AG04450 (cell line): ENCODE results near the gene TPD52L1. TPM values are rescaled to one million over a fixed set of nuclear protein-coding genes. Genes with fewer than 3 reads are reported as not detected.

Source experiments
- CTCF ChIA-PET: fragments of 300-600, 350-600 bp; formaldehyde crosslinking; extraction: SDS; loops from one replicate; lab custom pipeline; 2022; ENCODE audit warnings: antibody characterized with exemption, inconsistent platforms; lab: Charles Lee
- POLR2A ChIA-PET: fragments of 350-600 bp; formaldehyde crosslinking; extraction: SDS; loops from one replicate; lab custom pipeline; 2021; ENCODE audit warnings: antibody characterized with exemption, inconsistent platforms; lab: Yijun Ruan, JAX
- DNase-seq: peaks from one replicate; pipeline ENCODE4 v3.0.0-alpha.2; 2011; ENCODE audit warnings: low read depth, low spot score
- H3K27ac ChIP-seq: one replicate; pipeline ENCODE4 v1.5.1; 2012; ENCODE audit warnings: low read depth, low read length, control low read depth
- H3K27me3 ChIP-seq: one replicate; pipeline ENCODE4 v1.6.0; 2012; ENCODE audit warnings: low read length; ENCODE audit not compliant: control insufficient read depth, insufficient read depth
- H3K4me3 ChIP-seq: 2 replicates; pipeline ENCODE4 v1.5.1; 2011; ENCODE audit warnings: mild to moderate bottlenecking, low read depth, low read length, control low read depth
- H3K9me3 ChIP-seq: 2 replicates; pipeline ENCODE4 v1.5.1; 2012; ENCODE audit warnings: low read length; ENCODE audit not compliant: control insufficient read depth, insufficient read depth
- polyA plus RNA-seq: library from polyadenylated mRNA; depleted of rRNA; stranded (reverse); fragments of >200 nt; gene quantifications from 2 replicates; pipeline ENCODE4 v1.2.3, GENCODE V29; 2011
- TF ChIP-seq, protein P1 (sequence below): IDR thresholded peaks from 2 replicates; pipeline ENCODE4 v1.5.1; 2011; ENCODE audit warnings: low read depth, low read length, control low read depth, inconsistent platforms

TPD52L1 gene
- polyA plus RNA-seq, 1 experiment = 11.1 TPM

DNA sequence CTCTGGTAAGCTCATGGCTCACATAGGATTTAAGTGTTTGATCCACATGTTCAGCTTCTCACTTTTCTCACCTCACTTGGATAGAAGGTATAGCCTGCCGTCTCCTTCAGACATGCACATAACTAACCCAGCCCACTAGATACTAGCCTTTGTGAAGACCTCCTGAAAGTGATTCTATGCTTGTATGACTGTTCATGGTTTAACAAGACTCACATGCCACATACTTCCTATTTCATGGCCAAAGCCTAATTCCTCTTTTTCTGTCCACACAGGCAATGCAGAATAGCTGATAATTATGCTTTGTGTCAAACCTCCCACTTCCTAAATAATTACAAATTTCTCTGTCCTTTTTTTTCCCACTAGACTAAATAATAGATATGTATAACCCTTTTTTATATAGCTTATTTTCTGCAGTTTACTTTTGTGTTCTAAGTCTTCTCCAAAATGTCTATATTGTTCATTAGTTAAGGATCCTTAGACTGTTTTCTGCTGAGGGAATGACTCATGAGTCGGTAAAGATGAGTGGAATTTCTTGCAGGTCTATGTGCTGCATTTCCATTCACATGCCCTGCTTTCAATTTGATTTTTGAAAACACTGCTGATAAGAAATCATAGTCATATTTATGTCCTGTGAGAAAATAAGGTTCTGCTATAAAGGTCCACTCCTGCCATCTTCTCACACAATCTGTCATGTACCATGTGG lies 105.2 kb downstream of the TPD52L1 start:
- no peak for DNase-seq
- no peak overlapping the region for H3K27ac ChIP-seq
- no peaks in the 10 kb centered on the region for H3K27me3 ChIP-seq
- TF ChIP-seq, protein P1, sequence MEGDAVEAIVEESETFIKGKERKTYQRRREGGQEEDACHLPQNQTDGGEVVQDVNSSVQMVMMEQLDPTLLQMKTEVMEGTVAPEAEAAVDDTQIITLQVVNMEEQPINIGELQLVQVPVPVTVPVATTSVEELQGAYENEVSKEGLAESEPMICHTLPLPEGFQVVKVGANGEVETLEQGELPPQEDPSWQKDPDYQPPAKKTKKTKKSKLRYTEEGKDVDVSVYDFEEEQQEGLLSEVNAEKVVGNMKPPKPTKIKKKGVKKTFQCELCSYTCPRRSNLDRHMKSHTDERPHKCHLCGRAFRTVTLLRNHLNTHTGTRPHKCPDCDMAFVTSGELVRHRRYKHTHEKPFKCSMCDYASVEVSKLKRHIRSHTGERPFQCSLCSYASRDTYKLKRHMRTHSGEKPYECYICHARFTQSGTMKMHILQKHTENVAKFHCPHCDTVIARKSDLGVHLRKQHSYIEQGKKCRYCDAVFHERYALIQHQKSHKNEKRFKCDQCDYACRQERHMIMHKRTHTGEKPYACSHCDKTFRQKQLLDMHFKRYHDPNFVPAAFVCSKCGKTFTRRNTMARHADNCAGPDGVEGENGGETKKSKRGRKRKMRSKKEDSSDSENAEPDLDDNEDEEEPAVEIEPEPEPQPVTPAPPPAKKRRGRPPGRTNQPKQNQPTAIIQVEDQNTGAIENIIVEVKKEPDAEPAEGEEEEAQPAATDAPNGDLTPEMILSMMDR = no peak
- ChIA-PET POLR2A (no interaction called here), CTCF (no interaction called here)
- H3K4me3 ChIP-seq = no peak overlapping the region
- peaks cover 3% of the 10 kb centered on the region; the same call in 1 of the 2 replicates for H3K9me3 ChIP-seq

DNA sequence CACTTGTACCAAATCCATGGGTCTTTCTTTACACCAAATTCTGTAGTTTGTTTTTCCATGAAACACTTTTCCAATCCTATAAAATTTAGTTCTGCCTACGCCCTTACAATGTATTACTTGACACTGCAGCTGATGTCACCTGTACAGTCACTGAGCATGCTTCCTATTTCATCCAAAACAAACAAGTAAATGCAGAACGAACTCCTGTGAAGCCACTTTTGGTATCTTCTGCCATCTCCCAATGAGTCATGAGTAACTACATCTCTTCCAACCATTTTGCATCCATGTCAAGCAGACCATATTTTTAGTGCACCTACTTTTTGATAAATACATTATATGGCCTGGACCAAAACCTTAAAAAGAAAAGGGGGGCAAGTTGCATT lies 105.8 kb downstream of the TPD52L1 start:
- Histone ChIP-seq H3K27me3 (no peaks in the 10 kb centered on the region), H3K9me3 (peaks cover 3% of the 10 kb centered on the region; the same call in 1 of the 2 replicates), H3K27ac (no peak overlapping the region), H3K4me3 (no peak overlapping the region)
- no peak for DNase-seq
- CTCF ChIA-PET = no interaction called here
- POLR2A ChIA-PET = no interaction called here
- TF ChIP-seq, protein P1 = no peak

DNA sequence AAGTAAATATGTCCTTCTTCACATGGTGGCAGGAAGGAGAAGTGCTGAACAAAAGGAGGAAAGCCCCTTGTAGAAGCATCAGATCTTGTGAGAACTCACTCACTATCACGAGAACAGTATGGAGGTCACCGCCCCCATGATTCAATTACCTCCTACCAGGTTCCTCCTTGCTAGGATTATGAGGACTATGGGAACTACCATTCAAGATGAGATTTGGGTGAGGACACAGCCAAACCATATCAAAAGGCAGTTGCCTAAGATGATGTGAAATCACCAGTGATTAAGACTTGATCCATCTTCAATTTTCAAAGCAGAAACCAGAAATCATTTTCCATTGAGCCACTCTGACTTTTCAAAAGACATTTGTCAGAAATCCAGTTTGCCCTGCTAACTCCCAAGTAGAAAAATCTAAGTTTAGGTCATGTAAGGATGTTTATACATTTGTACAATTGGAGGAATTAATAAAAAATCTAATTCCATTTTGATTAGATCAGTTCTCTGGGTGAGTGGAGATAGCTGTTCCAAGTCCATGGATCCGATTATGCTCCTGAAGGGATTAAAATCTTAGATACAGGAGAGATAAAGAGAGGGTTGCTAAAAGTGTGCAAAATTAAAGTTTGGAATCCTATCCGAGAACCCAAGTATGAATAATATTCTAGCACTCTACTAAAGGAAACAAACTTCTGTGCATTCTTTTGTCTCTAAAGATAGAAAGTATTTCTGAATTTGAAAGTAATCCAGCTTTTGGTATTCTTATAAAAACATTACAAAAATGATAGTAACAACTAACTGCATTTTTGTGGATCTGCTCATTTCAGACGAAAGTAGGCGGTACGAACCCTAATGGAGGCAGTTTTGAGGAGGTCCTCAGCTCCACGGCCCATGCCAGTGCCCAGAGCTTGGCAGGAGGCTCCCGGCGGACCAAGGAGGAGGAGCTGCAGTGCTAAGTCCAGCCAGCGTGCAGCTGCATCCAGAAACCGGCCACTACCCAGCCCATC lies 108.7 kb downstream of the TPD52L1 start:
- DNase-seq = no peak
- Histone ChIP-seq H3K9me3 (peaks cover 3% of the 10 kb centered on the region; the same call in 1 of the 2 replicates), H3K27me3 (no peaks in the 10 kb centered on the region), H3K4me3 (no peak overlapping the region), H3K27ac (peak overlapping the region; percentile 73)
- TF ChIP-seq, protein P1 = no peak
- POLR2A ChIA-PET = no interaction called here
- CTCF ChIA-PET = interaction anchor here (0.9 to 1.1 kb wide), 3 partner anchors 70 to 148 kb away, joined by 3 read pairs; no protein-coding TSS in a partner anchor

DNA sequence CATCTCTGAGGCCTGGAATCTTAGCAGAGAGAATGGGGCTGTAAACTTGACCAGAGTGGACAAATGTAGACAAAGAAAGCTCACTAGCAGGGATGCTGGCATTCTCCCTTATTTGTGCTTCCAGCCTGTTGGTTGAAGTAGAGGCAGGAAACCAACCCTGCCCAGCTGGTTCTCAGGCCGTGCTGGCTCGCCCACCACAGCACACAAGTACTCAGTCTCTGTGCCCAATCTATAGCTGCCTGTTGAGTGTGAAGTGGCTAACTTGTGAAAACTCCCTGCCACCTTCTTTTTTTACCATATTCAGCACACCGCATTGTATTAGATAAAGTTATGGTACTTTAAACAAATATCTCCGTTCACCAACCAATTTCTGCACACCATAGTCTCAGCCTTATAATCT lies 110.9 kb downstream of the TPD52L1 start:
- no peak for DNase-seq
- CTCF ChIA-PET = interaction anchor here (1.2 kb wide), 1 partner anchor 34 kb away, joined by 3 read pairs; no protein-coding TSS in a partner anchor

More for the DNA sequence above, 110.9 kb downstream of the TPD52L1 start:
- TF ChIP-seq, protein P1 = no peak
- POLR2A ChIA-PET = no interaction called here
- Histone ChIP-seq H3K27me3 (no peaks in the 10 kb centered on the region), H3K27ac (no peak overlapping the region), H3K4me3 (no peak overlapping the region), H3K9me3 (peaks cover 3% of the 10 kb centered on the region; the same call in 1 of the 2 replicates)
